Stimulated activated CD8-positive, alpha-beta memory T cell treated with anti-CD3 and anti-CD28 coated beads, Interleukin-15, amount 100 ng/mL, for 24 hours (primary cell): ENCODE results near the gene MXI1.
"Not testable (repeated sequence)": the region's sequence is repeated elsewhere in the genome, so short reads cannot be mapped to it uniquely, and the experiment has no call there.

Experiments
- DNase-seq: peaks from one replicate; pipeline ENCODE4 v3.0.0-alpha.2; 2020; ENCODE audit warnings: low read depth

MXI1 gene

DNA sequence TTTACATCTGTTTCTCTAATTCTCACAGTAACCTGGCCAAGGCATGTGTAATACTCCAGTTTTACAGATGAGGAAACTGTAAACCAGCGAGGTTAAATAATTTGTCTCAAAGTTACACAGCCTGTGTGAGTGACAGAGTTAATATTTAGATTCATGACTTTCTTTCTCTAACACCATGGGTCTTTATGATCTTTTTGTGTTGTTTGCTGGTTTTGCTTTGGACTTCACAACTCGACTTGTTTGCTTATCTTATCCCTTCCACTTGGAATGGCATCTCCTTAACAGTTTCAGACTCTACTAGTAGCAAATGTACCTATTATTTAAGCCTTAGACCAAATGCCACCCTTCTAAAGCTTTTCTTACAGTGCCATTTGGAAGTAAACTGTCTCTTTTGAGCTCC, 34.4 kb downstream of the MXI1 start:
- no peak for DNase-seq

- no peak for DNase-seq
Measured at GRCh38 chr10:110242511-110242910, 35.1 kb downstream of the MXI1 start.

DNA sequence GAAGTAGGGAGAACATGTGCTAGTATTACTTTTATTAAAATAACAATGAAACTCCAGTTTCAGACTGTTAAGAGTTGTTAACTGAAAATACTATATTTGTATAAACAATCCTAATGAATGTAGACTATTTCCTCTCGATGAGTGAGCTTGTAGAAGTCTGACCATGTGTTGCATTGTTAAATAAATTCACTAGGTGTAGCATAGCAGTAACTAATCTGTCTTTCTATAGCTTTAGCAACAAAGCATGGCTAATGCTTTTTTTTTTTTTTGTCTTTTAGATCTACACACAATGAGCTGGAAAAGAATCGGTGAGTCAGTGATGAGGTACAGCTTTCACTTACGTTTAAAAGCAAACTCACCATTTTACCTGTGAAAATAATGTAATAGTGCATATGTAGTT, 37.1 kb downstream of the MXI1 start:
- no peak for DNase-seq

- not testable (repeated sequence) for DNase-seq
Measured at GRCh38 chr10:110247833-110248232, 40.4 kb downstream of the MXI1 start.

DNA sequence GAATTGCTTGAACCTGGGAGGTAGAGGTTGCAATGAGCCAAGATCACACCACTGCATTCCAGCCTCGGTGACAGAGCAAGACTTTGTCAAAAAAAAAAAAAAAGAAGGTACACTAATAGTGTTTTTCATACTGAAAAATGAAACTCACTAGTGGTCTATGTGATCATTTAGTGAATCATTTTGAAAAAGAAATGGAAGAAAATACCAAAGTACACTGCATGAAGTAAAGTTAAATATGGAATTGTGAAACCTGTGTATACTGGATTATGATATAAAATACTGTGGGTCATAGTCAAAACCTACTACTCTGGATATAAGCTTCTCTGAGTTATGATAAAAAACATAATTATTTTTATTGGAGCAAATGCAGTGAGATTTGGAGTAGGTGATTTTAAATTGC, 42.1 kb downstream of the MXI1 start:
- DNase-seq, result not testable (repeated sequence)

DNA sequence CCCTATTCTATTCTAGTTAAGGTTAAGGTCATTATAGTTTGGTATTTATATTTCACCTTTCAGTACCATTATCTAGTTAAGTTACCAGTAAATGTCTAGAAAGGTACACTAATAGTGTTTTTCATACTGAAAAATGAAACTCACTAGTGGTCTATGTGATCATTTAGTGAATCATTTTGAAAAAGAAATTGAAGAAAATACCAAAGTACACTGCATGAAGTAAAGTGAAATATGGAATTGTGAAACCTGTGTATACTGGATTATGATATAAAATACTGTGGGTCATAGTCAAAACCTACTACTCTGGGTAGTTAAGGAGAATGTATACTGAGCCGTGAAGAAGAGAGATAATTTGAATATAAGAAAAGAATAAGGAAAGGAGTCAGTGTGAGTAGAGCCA, 44.0 kb downstream of the MXI1 start:
- DNase-seq, result not testable (repeated sequence)

DNA sequence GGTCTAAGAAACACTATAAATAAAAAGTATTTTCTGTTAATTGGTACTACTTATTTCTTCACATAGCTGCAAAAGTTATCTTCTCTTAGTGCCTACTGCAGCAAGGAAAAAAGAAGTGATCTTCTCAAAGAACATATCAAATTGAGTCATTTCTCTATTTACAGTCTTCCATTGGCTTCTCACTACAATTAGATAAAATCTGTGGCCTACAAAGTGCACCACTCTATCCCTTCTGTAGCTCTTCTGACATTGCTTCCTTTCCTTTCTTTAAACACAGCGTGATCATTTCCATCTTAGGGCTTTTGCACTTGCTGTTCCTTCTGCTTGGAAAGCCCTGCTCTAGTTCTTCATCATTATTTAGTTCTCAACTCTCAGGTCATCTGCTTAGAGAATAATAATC, 44.7 kb downstream of the MXI1 start:
- DNase-seq, result no peak

DNA sequence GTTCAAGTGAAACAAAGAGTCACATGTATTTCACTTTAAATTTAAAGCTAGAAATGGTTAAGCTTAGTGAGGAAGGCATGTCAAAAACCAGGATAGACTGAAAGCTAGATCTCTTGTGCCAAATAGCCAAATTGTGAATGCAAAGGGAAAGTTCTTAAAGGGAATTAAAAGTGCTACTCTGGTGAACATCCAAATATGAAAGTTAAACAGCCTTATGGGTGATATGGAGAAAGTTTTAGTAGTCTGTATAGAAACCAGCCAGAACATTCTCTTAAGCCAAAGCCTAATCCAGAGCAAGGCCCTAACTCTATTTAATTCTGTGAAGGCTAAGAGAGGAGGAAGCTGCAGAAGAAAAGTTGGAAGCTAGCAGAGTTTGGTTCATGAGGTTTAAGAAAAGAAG, 47.1 kb downstream of the MXI1 start:
- DNase-seq, result no peak

DNA sequence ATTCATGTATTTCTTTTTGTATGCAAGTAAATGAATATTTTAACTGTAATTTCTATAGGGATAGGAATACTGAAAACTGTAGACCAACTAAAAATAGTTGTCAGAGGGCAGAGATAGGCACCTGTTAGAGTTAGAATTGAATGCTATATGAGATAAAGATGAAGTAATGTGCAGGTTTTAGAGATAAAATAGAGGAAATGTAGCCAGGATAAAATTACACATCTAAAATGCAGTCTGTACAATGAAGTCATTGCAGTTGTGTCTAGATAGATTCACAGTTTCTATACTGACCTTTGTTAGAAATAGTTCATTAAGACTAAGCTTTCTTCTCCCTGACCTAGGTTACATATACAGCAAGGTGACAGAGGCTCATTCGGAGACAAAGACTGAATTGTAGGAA, 51.1 kb downstream of the MXI1 start:
- no peak for DNase-seq

- no peak for DNase-seq
Measured at GRCh38 chr10:110259317-110259716, 51.9 kb downstream of the MXI1 start.

DNA sequence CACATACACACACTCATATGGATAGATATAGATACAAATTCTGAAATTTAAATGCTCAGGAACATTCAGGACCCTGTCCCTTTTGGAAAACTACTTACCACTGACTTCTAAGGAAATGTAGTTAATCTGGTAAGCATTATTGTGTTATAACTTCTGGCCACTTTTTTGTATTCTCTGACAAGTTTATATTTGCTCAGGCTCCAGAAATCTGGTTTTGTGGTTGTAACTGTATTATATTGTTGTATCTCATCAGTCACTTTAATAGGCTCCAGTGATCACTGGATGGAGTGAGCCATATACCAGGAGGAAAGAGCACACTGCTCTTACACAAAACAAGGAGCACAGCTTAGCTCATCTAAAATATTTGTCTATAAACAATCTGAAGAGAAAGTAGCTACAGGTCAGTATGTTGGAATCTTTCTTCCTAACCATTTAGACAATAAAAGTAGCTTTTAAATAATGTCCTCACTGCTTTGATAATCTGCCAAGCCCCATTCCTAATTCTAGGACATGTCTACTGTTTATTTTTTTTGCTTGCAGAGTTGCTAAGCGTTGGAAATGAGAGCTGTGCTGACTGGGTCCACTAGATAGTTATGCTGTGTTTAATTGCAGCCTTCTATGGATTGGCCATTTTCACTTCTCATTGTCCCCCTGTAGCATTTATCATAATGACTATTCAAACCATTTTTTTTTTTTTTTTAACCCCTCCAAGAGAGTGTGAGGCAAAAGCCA, 53.5 kb downstream of the MXI1 start:
- no peak for DNase-seq

DNA sequence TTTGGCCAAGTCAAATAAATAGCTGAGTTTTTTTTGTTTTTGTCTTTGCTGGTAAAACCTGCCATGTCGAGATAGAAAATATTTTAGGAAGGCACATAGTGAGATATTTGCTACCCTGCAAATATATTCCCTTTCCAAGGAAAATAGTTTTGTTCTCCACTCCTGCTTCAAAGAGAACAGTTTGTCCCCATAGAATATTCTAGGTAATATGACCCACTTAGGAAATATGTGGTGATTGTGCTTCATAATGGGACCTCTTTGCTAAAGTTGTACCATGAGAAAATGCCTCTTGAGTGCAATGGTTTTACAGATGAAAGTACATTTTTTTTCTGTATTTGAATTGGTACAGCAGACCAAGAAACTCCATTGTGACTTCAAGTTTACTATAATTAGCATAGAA, 55.8 kb downstream of the MXI1 start:
- DNase-seq, result no peak

DNA sequence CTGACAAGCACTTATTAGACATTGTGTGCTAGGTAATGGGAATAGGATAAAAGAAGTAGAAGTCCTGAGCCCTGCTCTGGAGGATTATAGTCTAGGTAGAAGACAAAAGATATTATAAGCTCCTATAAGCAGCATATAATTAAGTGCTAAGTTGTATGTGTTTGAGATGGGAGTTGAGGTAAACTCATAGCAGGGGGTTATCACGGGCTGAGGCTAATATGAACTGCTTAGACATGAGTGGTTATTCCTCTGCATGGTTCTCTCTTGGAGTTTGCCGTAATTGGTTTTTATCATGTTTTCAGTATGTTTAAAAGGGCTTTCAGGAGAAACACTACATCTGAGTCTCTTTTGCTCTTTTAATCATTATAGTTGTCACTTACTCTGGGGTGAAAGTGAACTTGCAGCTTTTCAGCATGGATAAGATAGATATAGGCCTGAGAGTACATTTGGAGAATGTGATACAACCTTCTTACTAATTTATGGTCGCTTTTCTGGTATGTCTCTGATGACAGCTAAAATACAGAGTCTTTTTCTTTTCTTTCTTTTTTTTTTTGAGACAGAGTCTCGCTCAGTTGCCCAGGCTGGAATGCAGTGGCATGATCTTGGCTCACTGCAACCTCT, 58.3 kb downstream of the MXI1 start:
- DNase-seq, result no peak

DNA sequence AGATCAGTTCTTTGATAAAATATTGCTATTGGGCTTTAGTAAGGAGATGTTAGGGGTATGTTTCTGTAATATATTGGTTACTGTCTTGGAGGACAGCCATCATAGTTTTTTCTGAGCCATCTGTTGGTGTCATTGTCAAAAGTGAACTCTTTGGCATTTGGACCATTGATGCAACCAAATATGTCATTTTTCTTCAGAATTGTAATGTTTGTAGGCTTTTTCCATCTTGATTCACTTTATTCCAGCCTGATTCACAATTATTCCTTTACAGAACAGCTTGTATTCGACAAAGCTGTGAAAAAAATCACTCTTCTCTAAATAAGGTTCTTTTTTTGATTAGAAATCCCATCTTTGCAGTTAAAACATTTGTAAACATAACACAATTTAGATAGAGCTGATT, 59.9 kb downstream of the MXI1 start:
- DNase-seq, result no peak

DNA sequence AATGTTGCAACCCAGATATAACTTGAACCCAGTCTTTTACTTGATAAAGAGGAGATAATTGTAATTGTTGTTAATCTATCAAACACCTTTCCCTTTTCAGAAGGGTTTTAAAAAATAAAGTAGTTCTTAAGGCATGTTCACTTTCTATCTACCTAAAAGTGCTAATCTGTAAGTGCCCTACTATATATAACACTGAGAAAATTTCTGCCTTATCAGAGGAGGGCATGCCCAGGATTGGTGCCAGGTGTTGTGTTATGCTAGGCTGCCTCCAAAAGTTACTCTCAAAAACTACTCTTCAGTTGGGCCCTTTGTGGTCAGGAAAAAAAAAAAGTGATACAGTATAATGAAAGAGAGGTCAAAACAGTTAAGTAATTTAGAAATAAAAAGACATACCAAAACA, 61.0 kb downstream of the MXI1 start:
- no peak for DNase-seq

DNA sequence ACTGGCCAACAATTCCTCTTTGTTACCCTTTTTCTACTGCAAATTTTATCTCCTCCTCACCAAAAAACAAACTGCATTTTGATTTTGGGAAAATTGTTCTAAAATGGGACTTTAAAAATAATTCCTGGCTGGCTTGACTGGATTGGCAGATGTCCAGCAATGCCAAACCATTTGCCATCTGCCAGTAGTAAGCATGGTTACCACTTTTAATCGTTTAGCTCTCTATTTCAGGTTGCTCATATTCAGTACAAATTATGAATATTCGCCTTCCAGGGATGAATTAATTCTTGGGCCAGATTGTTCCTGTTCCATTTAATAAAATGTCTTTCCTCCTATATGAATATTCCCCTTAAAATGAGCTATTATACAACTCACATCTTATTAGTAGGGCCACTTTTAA, 61.6 kb downstream of the MXI1 start:
- no peak for DNase-seq

- DNase-seq, result no peak
Measured at GRCh38 chr10:110269374-110270318, 62.2 kb downstream of the MXI1 start.

GRCh38 chr10:110272995-110273394, 65.6 kb downstream of the MXI1 start:
- not testable (repeated sequence) for DNase-seq

- DNase-seq, result no peak
Measured at GRCh38 chr10:110273474-110273873, 66.1 kb downstream of the MXI1 start.

DNA sequence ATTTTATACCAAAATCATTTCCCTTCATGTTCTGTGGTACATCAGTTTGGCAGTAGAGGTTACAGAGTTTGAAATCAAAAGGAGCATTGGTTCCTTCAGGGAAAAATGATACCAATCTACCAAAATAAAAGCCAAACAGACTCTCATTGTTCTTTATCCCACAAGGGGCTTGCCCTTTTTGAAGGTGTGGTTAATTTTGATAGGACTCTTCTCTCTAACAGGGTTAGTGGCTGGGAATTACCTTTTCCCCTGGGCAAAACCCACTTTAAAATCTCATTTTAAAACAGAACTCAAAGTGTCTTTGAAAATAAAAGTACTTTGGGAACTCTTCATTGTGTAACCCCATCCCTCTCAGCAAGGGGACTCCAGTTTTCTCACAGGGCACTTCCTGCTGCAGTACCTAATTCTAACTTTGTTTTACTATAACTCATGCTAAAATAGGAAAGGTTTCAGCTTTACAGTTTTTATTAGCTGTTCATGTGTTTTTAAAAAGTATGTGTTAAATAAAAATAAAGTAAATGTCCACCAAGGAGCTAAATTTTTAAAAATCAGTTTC, 66.7 kb downstream of the MXI1 start:
- DNase-seq, result no peak

DNA sequence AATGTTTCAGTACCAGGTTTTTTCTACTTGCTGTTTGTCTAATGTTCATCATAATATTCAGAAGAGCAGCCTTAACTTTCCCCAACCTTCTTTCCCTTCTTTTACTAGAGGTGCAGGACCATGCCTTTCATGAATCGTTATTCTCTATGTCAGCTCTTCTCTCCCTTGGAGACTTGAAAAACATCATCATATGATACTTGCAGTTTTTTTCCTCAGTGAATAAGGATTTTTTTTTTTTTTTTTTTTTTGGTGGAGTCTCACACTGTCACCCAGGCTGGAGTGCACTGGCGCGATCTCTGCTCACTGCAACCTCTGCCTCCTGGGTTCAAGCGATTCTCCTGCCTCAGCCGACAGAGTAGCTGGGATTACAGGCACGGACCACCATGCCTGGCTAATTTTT, 67.2 kb downstream of the MXI1 start:
- no peak for DNase-seq

DNA sequence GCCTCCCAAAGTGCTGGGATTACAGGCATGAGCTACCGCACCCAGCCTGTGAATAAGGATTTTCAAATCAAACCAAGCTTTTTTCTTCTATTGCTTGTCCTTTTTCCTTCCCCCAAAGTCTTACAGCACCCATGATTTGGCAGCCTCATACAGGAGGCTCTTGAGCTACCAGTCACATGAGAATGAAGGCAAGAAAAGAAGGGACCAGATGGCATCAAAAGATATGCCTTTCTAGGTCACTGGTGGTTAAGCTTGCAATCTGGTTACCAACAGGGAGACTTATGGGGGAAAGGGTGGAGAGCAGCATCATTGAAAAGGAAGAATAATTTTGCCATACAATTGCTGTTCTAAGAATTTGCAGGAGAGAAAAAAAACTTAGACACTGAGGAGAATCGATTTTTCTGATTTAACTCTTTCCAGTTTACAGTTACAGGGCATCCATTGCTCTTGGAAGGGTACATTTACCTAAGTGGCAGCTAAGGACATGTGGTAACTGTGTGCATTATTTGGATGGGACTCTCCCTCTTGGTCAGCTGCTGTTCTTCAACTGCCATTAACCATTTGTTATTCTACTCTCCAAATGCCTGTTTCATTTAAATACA, 67.8 kb downstream of the MXI1 start:
- no peak for DNase-seq
